ENCODE data around the gene TCP1.

TCP1 gene

GRCh38 chr6:159745081-159745480, 44.3 kb downstream of the TCP1 start:
- Histone ChIP-seq H3K36me3 (ENCODE audit: control insufficient read depth in 2 of 2, insufficient read depth in 1 of 2, low read length in 2 of 2) (peaks cover 55 to 99% of the 10 kb centered on the region in 2 experiments), H3K9me3 (ENCODE audit: control insufficient read depth, insufficient read depth, low read depth, low read length) (no peaks in the 10 kb centered on the region), H3K4me3 (ENCODE audit: low read depth, low read length) (no peak overlapping the region), H3K4me1 (ENCODE audit: control insufficient read depth, insufficient read depth, low read length) (no peaks in the 10 kb centered on the region), H3K27ac (ENCODE audit: extremely low read depth, low read depth, low read length) (no peak overlapping the region)
- ChIA-PET CTCF (no interaction called here), POLR2A (no interaction called here)
- TF ChIP-seq ZNF664 (tag by site-specific recombination; IDR thresholded peaks at IDR 0.05) (no peak), ZNF404 (tag by site-specific recombination; IDR thresholded peaks at IDR 0.05) (no peak), CTCF (tag by site-specific recombination; IDR thresholded peaks at IDR 0.05) (no peak), ZNF362 (tag by site-specific recombination; IDR thresholded peaks at IDR 0.05) (no peak)

DNA sequence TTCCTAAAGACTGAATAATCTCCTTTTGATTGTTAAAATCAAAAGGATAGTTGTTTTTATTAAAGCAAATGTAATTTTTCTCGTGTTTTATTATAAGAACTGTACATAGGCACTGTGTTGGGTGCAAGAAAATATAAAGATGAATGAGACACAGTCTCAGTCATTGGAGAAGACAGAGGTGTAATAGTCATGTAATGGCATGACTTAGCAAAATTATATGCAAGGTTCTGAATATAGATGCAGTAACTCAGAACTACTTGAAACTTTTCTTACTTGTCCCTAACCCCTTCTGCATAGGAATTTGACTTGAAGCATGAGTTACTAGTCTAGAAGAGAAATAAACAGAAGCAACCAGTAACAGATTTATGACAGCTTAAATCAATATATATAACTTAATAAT, 47.2 kb downstream of the TCP1 start:
- ChIA-PET POLR2A (interaction anchor here (1.3 kb wide), 1 partner anchor 19 kb away, joined by 5 read pairs; the partner anchor contains the start of gene ACAT2), CTCF (interaction anchor here (1.8 kb wide), 1 partner anchor 50 kb away, joined by 7 read pairs; no protein-coding TSS in a partner anchor)
- peaks cover 55 to 97% of the 10 kb centered on the region in 2 experiments for H3K36me3 ChIP-seq (ENCODE audit: control insufficient read depth in 2 of 2, insufficient read depth in 1 of 2, low read length in 2 of 2)
- TF ChIP-seq, protein P1, sequence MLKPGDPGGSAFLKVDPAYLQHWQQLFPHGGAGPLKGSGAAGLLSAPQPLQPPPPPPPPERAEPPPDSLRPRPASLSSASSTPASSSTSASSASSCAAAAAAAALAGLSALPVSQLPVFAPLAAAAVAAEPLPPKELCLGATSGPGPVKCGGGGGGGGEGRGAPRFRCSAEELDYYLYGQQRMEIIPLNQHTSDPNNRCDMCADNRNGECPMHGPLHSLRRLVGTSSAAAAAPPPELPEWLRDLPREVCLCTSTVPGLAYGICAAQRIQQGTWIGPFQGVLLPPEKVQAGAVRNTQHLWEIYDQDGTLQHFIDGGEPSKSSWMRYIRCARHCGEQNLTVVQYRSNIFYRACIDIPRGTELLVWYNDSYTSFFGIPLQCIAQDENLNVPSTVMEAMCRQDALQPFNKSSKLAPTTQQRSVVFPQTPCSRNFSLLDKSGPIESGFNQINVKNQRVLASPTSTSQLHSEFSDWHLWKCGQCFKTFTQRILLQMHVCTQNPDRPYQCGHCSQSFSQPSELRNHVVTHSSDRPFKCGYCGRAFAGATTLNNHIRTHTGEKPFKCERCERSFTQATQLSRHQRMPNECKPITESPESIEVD (tag by site-specific recombination; IDR thresholded peaks at IDR 0.05), result no peak
- TF ChIP-seq, protein P2, sequence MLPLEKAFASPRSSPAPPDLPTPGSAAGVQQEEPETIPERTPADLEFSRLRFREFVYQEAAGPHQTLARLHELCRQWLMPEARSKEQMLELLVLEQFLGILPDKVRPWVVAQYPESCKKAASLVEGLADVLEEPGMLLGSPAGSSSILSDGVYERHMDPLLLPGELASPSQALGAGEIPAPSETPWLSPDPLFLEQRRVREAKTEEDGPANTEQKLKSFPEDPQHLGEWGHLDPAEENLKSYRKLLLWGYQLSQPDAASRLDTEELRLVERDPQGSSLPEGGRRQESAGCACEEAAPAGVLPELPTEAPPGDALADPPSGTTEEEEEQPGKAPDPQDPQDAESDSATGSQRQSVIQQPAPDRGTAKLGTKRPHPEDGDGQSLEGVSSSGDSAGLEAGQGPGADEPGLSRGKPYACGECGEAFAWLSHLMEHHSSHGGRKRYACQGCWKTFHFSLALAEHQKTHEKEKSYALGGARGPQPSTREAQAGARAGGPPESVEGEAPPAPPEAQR (tag by site-specific recombination; IDR thresholded peaks at IDR 0.05), result no peak
- TF ChIP-seq IKZF3 (tag by site-specific recombination; IDR thresholded peaks at IDR 0.05), result no peak
- TF ChIP-seq ZNF544 (tag by site-specific recombination; IDR thresholded peaks at IDR 0.05), result no peak
- TF ChIP-seq REST (tag by site-specific recombination; IDR thresholded peaks at IDR 0.05), result no peak
- TF ChIP-seq SP7 (tag by site-specific recombination; IDR thresholded peaks at IDR 0.05), result no peak
- no peak for TF ChIP-seq ZNF529 (tag by site-specific recombination; IDR thresholded peaks at IDR 0.05; ENCODE audit: insufficient replicate concordance)
- TF ChIP-seq ZIC2 (tag by site-specific recombination; IDR thresholded peaks at IDR 0.05), result no peak
- no peak for TF ChIP-seq ZNF776 (tag by site-specific recombination; IDR thresholded peaks at IDR 0.05; ENCODE audit: borderline replicate concordance)
- no peak for TF ChIP-seq ZNF221 (tag by site-specific recombination; IDR thresholded peaks at IDR 0.05; ENCODE audit: borderline replicate concordance)
- TF ChIP-seq KLF10 (tag by site-specific recombination; IDR thresholded peaks at IDR 0.05), result no peak
- no peak for TF ChIP-seq ZNF580 (tag by site-specific recombination; IDR thresholded peaks at IDR 0.05)
- H3K4me1 ChIP-seq (ENCODE audit: control insufficient read depth, insufficient read depth, low read length), result peaks cover 5% of the 10 kb centered on the region; the same call in 1 of the 2 replicates
- H3K4me3 ChIP-seq (ENCODE audit: low read depth, low read length), result no peak overlapping the region
- no peak overlapping the region for H3K27ac ChIP-seq (ENCODE audit: extremely low read depth, low read depth, low read length)
- no peaks in the 10 kb centered on the region for H3K9me3 ChIP-seq (ENCODE audit: control insufficient read depth, insufficient read depth, low read depth, low read length)
